ENCODE data around the gene C1QL3.

DNA sequence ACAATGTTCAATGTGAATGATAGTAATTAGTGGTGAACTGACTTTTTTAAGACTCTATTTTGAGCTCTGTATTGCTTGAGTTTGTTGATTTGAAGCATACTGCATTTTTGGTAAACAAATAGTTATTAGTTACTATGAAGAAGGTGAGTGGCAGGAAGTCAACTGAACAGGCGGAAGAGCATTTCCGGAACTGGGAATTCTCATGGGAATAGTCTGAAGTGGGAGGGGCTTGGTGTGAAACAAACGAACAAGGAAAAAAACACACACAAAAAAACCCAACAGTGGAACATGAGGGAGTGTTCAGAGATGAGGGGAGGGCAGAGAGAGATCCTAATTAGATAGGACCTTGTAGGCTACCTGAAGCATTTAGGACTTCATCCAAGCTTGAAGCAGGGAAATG, 43.9 kb upstream of the C1QL3 start:
- TF ChIP-seq, protein P1, sequence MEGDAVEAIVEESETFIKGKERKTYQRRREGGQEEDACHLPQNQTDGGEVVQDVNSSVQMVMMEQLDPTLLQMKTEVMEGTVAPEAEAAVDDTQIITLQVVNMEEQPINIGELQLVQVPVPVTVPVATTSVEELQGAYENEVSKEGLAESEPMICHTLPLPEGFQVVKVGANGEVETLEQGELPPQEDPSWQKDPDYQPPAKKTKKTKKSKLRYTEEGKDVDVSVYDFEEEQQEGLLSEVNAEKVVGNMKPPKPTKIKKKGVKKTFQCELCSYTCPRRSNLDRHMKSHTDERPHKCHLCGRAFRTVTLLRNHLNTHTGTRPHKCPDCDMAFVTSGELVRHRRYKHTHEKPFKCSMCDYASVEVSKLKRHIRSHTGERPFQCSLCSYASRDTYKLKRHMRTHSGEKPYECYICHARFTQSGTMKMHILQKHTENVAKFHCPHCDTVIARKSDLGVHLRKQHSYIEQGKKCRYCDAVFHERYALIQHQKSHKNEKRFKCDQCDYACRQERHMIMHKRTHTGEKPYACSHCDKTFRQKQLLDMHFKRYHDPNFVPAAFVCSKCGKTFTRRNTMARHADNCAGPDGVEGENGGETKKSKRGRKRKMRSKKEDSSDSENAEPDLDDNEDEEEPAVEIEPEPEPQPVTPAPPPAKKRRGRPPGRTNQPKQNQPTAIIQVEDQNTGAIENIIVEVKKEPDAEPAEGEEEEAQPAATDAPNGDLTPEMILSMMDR (conservative IDR thresholded peaks at IDR 0.05; ENCODE audit: low read depth, low read length): no peak
- TF ChIP-seq EZH2 (IDR thresholded peaks at IDR 0.05; ENCODE audit: borderline replicate concordance, low read depth, low read length, poor library complexity, severe bottlenecking): no peak

Measured in A673 (cell line).